NCI-H446 treated with DMSO at 0.1 percent for 48 hours (cell line): ENCODE results near the gene DNASE2.

Experiments used
- DNase-seq: peaks from one replicate; lab custom pipeline; 2025; lab: John Stamatoyannopoulos, UW

The DNASE2 gene

DNA sequence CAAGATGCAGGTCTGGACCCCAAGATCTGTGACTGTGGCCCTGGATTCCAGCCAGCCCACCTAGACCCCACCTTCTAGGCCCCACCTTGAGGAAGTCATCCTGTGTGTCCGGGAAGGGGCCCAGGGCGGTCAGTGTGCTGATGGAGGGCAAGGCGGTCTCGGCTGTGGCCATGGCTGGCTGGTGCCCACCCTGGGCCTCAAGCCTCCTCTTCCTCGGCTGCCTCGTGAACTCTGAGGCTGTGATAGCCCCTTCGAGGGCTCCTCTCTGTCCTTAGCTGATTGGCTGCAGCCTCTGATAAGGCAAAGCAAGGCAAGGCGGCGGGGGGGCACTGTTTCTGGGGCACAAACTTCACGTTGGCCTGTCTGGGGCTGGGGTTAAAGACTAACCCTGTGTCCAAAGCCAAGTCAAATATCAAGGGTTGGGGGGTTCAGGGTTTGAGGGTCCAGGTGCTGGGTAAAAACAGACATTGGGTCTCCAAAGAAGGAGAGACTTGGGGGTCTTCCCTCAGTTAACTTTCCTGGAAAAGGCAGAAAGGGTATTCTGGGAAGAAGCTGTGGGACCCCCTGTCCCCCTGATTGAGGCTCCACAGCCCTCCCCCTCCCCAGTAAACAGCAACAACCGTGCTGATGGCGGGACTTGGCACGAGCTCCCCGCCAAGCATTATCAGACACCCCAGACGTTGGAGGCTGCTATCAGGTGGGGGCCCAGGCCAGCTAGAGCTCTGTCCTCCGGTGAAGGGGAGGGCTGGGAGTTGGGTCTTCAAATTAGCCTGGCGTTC, 5.9 kb upstream of the DNASE2 start, which contains the start of gene KLF1:
Gene KLF1, minus strand, starts transcription at position 233 of the 779 bp plus-strand sequence. Its CDS starts 61 bp downstream, at position 172.
- no peak for DNase-seq

DNA sequence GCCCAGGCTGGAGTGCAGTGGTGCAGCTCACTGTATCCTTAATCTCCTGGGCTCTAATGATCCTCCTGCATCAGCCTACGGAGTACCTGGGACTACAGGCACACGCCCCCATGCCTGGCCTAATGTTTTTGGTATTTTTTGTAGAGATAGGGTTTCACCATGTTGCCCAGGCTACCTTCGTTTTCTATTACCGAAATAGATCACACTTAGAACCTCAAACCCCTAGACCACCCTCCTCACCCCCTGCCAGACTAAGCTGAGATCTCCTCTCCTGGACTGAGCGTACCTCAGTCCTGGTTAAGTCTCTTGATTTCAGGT, 5.4 kb upstream of the DNASE2 start:
- no peak for DNase-seq

DNA sequence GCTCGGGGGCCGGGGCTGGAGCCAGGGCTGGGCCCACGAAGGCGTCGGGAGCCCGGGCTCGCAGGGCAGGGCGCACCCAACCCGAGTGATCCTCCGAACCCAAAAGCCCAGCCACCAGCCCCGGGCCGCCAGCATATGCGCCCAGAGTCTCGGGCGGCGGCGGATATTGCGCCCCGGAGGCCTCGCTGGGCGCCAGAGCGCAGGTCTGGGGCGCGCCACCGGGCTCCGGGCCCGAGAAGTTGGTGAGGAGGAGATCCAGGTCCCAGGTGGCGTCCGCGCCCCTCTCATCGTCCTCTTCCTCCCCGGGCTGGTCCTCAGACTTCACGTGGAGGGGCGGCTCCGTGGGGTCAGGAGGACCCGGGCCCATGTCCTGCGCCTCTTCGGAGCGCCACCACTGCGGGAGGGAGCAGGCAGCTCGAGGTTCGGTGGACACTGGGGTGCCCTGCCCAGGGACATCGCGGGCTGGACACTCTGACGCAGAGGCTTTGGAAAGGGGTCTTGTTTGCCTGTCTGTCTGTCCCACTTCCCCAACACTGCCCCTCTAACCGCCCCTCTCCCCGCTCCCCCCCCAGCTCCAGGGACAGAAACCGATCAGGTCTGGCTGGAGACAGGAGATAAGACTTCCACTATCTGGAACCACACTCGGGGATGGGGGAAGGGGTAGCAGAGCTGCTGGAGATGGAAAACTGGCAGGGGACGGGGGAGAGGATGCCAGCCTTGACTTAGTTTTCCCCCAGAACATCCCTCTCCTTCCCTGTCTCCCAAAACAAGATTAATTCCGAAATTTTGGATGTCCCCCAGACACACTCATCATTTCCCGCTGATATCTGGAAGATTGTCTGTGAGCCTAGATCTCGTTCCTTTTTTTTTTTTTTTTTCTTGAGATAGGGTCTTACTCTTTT, 4.8 kb upstream of the DNASE2 start:
- DNase-seq = no peak

DNA sequence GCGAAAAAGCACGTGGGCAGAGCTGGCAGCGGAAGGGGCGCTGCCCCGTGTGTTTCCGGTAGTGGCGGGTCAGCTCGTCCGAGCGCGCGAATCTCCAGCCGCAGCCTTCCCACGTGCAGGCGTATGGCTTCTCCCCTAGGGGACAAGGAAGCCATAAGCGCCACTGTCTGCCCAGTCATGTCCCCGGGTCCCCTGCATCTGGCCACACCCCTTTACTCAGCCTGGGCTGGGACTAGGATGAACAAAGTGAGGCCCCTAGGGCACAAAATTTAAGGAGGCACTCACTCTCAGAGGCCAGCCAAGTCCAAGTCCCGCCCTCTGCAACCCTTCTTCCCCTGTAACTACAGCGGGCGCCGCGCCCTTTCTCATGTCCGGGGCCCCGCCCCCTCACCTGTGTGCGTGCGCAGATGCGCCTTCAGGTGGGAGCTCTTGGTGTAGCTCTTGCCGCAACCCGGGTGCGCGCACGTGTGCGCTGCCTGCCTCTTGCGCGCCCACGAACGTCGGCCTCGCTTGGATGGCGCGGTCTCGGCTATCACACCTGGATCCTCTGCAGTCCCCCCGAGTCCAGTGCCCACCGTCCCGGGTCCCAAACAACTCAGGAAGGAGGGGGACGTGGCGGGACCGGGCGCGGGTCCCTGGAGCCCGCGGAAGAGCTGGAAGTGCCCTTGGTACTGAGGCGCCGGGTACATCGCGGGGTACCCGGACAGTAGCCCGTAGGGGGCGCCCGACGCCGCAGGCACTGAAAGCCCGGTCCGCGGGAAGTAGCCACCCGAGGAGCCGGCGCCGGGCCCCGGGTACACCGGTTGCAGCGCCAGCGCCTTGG, 3.9 kb upstream of the DNASE2 start:
- DNase-seq = no peak

DNA sequence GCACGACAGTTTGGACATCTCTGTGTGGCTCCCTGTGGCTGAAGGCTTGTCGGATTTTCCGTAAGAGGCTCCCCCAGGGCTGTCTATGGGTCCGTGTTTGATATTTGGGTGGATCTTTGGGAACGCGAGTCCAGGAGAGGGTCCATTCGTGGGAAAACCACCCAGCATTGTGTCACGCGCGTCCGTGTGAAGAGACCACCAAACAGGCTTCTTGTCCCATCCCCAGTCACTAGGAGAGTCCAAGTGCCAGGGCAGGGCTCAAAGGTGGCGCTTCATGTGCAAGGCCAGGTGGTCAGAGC, 3.3 kb upstream of the DNASE2 start:
- DNase-seq = no peak

DNA sequence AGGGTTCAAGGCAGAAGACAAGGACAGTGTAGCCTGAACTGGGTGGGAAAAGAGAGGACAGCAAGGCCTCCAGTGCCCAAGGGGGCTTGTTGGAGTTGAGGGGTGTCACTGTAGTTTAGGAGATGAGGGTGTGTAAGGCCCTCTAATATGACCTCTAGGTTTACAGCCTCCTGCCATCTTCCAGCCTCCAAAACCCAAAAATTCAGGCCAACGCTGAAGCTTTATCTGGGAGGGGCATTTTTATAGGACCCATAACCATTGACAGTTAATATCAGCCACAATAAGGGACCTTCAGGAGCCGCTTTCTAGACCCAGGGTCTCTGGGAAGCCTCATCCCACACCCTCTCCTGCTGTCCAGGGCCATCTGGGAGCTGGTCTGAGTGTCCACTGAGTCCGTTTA, 3.0 kb upstream of the DNASE2 start:
- no peak for DNase-seq

DNA sequence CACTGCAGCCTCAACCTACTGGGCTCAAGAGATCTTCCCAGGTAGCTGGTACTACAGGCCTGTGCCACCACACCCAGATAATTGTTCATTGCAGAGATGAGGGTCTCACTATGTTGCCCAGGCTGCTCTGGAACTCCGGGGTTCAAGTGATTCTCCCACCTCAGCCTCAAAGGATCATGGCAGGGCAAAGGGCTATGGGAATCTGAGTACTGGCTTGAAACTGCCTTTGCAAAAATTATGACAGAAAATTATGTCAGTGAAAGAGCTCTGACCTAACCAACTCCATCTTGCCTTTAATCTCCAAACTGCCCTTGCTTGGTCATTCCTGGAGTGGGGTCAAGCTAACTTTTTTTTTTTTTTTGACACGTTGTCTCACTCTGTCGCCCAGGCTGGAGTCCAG, 1.3 kb upstream of the DNASE2 start:
- DNase-seq = no peak

DNA sequence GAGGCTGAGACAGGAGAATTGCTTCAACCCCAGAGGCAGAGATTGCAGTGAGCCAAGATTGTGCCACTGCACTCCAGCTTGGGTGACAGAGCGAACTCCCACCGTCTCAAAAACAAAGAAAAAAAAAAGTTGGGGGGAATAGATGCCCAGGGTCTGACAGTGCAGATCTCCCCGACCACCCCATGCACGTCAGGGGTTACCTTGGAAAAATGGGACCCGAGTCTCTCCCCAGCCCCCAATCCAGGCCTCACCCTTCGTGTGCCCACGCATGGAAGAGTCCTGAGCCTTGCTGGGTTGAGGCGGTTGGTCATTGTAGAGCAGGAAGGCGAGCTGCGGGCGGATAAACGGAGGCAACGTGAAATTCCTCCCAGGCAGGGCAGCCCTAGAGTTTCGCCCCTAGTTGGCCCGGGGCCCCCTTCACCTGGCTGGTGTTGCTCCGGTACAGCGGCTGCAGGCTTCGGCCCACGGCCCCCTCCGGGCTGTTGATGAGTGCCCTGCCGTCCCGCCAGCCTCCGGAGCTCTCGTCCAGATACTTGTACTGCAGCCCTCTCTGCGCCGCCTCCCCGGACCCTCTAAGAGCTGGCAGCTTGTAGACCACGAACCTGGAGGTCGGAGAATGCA, 588 bp downstream of the DNASE2 start:
- no peak for DNase-seq

DNA sequence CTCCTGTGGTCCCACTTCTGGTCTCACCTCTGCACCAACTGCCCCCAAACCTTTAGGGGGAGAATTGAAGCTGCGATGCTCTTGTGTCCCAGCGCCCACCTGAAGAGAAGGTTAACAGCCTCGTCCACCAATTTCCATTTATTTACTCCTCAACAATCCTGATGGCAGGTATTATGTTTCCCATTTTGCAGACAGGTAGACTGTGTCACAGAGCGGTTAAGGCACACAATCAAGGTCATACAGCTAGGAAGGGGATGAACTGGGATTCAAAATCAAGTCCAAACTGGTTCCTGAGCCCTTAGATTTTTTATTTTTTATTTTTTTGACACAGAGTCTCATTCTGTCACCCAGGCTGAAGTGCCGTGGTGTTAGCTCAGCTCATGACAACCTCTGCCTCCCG, 6.2 kb downstream of the DNASE2 start:
- no peak for DNase-seq

DNA sequence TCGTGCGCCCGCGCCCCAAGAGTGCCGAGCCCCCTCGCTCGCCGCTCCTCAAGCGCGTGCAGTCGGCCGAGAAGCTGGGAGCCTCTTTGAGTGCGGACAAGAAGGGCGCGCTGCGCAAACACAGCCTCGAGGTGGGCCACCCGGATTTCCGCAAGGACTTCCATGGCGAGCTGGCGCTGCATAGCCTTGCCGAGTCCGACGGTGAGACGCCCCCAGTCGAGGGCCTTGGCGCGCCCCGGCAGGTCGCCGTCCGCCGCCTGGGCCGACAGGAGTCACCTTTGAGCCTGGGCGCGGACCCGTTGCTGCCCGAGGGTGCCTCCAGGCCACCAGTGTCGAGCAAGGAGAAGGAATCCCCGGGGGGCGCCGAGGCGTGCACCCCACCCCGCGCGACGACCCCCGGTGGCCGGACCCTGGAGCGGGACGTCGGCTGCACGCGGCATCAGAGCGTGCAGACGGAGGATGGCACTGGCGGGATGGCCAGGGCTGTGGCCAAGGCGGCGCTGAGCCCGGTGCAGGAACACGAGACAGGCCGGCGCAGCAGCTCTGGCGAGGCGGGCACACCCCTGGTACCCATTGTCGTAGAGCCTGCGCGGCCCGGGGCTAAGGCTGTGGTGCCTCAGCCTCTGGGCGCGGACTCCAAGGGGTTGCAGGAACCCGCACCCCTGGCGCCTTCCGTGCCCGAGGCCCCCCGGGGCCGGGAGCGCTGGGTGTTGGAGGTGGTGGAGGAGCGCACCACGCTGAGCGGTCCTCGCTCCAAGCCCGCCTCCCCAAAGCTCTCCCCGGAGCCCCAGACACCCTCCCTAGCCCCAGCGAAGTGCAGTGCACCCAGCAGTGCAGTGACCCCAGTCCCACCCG, 7.1 kb downstream of the DNASE2 start:
- no peak for DNase-seq

DNA sequence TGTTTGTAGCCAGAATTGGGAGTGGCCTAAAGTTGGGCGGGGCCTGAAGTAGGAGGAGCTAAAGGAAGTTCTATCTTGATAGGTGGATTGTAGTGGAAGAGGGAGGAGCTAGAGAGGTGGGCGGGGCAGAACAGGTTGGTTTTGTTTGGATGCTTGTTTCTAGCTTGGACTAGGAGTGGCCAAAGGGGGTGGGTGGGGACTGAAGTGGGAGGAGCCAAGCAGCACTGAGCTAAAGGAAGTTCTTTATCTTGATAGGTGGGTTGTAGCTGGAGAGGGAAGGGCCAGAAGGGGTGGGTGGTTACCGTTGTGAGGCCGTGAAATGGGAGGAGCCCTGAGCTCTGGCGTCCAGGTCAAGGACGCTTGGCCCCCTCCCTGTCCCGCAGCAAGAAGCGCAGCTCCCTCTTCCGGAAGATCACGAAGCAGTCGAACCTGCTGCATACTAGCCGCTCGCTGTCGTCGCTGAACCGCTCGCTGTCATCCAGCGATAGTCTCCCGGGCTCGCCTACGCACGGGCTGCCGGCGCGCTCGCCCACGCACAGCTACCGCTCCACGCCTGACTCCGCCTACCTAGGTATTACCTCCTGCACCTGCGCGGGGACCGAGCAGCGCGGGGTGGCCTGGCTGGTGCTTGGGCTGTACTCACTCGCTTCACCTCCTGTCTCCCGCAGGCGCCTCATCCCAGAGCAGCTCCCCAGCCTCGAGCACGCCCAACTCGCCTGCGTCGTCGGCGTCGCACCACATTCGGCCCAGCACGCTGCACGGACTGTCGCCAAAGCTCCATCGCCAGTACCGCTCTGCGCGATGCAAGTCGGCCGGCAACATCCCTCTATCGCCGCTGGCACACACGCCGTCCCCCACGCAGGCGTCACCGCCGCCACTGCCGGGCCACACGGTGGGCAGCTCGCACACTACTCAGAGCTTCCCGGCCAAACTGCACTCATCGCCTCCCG, 8.0 kb downstream of the DNASE2 start:
- DNase-seq = no peak

DNA sequence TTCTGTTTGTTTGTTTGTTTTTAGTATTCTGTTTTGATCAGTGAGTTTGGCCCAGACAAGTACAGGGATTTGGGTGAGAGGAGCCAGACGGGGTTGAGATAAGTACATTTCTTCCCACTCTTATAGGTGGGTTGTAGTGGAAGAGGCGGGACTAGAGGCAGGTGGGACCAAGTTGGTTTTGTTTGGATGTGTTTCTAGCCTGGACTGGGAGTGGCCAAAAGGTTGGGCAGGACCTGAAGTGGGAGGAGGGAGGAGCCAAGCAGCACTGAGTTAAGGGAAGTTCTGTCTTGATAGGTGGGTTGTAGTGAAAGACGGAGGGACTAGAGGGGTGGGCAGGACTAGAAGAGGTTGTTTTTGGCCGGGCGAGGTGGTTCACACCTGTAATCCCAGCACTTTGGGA, 9.0 kb downstream of the DNASE2 start:
- DNase-seq = no peak

DNA sequence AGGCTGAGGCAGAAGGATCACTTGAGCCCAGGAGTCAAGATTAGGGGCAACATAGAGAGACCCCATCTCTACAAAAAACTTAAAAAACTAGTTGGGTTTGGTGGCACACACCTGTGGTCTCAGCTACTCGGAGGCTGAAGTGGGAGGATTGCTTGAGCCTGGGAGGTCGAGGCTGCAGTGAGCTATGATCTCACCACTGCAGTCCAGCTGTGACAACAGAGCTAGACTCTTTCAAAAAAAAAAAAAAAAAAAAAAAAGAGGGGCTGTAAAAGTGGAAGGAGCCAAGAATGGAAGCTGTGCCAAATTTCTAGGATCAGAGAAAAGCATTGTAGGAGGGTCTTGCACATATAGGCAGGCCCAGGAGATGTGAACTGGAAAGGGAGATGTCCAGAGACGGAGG, 9.6 kb downstream of the DNASE2 start:
- DNase-seq = no peak

DNA sequence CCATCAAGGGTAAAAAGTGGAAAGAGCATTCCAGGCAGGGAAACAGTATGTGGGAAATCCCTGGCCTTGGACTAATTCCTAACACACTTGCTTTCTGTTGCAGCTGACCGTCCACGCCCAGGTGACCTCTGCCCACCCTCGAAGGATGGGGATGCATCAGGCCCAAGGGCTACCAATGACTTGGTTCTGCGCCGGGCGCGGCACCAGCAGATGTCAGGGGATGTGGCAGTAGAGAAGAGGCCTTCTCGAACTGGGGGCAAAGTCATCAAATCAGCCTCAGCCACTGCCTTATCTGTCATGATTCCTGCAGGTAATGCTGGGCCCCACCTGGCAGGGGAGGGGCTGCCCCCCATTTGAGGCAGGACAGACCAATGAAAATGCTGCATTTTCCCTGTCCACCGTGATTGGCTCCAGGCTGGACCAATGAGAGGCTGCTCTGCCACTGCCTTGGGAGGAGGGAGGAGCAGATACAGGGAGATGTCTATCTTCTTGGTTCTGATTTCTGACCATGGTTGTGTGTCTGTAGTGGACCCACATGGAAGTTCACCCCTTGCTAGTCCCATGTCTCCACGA, 12.6 kb downstream of the DNASE2 start:
- DNase-seq = no peak

DNA sequence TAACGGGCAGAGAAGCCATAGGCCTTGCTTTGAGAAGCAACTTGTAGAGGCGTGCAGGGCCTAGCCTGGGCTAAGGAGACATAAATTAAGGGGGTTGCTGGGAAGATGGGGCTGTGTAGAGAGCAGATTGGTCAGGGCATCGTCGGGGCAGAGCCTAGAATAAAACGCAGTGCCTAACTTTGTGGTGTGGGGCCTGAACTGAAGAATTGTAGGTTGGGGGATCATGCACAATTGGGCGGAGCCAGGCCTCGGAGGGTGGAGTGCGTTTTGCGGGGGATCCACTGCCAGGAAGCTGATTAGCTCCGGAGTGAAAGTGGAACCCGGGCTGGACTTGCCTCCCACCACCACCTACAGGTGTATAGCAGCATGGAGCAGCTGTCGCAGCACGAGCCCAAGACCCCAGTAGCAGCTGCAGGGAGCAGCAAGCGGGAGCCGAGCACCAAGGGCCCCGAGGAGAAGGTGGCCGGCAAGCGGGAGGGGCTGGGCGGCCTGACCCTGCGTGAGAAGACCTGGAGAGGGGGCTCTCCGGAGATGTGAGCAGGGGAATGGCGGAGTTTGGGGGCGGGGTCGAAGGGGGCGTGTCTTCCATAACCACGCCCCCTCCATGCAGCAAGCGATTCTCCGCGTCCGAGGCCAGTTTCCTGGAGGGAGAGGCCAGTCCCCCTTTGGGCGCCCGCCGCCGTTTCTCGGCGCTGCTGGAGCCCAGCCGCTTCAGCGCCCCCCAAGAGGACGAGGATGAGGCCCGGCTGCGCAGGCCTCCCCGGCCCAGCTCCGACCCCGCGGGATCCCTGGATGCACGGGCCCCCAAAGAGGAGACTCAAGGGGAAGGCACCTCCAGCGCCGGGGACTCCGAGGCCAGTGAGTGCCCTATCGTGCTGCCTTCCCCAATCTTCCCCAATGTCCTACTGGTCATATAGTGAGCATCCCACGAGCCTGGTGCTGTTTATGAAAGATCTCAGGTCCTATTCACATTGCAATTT, 13.8 kb downstream of the DNASE2 start:
- DNase-seq = no peak

DNA sequence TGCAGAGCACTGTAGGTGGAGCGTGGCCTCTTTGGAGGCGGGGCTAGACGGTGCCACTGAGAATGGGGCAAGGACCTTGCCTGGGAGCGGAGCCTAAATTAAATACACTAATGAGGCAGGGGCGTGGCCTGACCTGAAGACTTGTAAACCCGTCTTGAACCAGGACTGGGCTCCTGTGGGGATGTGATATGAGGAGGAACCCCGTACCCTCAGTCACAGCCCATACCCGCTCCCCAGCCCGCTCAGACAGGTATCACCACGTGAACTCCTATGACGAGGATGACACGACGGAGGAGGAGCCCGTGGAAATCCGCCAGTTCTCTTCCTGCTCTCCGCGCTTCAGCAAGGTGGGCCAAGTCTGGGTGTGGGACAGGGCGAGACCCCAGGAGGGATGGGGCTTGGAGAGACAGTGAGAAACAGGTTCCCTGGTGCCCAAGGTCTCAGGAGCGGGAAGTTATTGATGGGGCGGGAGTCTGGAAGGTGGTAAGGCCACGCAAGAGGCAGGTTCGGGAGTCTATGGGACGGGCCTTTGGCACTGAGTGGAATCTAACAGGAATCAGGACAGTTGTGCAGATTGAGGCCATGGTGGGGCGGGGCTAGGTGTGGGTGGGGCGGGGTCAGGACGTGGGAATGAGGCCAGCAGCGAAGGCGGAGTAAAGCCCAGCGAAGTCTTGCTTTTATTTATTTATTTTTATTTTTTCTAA, 14.7 kb downstream of the DNASE2 start:
- no peak for DNase-seq

DNA sequence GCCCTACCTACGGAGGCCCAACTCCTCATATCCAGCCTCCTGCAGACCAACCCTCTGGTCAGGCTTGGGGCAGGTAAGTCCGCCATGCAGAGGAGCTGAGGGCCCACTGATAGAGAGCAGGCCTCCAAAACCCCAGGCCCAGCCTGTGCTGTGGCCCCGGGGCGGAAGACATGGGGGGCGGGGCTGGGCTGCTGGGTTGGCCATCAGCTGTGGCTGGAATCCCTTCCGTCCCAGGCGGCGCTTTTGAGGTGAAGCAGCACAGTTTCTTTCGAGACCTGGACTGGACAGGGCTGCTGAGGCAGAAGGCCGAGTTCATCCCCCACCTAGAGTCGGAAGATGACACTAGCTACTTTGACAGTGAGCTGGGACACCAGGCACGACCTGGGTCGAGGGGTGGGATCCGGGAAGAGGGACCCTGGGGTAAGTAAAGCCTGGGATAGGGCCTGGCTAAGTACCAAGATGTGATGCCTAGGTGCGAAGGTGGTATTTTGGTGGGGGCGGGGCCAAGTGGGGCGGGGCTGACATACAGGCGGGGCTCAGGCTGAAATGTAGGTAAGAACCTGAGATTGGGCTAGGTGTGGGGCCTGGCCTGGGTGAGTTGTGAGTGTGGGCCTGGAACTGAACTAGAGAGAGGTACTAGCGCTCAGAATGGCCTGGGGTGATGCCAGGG, 15.4 kb downstream of the DNASE2 start:
- DNase-seq = no peak
